Measurements from ENCODE around the gene KDM2B.

Gene KDM2B

DNA sequence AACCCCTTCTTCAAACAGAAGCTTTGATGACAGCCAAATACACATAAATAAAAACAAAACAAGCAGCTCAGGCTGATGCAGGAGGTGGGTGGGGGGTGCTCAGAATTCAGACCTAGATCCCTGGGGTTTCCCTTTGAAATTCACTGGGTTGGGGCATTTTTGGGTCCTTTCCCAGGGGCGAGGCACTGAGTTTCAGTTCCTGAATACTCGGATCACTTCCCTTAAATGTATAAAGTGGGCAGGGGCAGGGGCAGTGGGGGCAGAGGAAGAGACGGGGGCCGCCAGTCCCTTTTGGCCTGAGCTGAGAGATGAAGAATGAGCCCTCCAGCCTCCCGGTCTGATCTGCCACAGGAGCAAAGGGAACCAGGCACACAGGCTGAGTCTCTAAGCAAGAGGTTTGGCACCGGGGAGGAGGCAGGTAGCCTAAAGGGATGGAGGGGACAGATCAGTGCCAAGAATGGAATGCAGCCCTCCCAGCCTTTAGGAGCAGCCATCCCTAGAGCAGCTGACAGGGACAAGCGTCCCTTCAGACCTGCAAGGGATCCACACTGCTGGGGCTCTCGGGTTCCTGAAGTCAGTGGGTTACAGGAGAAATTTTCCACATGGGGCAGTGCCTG is 20.3 kb downstream of the KDM2B start:
- no peak for DNase-seq

DNA sequence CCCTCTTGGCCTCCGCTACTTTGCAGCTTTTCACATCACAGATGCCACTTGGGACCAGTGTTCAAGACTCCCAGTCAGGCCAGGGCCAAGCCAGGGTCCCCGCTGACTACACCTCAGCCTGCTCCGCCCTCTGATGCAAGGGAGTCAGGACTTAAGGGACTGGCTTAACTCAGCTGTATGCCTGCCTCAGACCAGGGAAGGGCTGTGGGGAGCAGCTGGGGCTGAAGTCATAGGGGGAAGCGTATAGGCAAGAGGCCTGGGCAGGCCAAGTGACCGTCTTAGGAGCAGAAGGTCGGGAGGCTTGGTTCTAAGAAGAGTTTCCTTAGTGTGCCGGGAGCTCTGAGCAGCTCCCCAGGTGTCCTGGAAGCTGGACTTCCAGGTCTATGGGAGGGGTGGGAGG is 21.9 kb downstream of the KDM2B start:
- DNase-seq = no peak

DNA sequence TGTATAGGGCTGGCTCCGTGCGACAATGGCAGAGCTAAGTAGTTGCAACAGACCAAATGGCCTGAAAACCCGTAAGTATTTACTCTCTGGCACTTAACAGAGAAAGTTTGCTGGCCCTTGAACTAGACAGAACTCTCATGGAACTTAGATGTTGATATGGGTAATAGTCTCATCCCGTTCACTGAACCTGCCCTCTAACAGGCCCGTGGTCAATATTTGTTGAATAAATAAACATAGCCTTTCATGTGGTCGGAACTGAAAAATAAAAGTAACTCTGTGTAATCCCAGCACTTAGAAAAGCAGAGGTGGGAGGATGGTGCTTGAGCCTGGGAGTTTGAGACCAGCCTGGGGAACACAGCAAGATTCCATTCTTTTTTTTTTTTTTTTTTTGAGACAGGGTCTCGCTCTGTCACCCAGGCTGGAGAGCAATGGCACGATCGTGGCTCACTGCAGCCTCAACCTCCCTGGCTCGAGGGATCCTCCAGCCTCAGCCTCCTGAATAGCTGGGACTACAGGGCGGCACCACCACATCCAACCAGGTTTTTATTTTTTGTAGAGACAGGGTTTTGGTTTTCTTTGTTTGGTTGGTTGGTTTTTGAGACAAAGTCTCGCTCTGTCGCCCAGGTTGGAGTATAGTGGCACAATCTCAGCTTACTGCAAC is 29.7 kb downstream of the KDM2B start:
- DNase-seq = no peak

DNA sequence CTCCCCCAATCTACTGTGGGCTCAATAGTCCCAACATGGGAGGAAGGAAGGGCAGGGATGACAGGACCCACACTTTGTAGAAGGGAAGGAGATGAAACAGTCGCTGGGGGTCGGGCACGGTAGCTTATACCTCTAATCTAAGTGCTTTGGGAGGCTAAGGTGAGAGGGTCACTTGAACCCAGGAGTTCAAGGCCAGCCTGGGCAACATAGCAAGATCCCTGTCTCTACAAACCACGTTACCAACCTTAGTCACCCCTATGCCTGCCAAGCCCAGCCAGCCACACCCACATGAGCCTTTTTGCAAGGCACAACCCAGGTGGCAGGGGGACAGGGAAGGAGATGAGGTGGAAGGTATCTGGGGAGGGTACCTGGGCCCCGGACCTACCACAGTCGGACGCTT is 31.7 kb downstream of the KDM2B start:
- DNase-seq = no peak

DNA sequence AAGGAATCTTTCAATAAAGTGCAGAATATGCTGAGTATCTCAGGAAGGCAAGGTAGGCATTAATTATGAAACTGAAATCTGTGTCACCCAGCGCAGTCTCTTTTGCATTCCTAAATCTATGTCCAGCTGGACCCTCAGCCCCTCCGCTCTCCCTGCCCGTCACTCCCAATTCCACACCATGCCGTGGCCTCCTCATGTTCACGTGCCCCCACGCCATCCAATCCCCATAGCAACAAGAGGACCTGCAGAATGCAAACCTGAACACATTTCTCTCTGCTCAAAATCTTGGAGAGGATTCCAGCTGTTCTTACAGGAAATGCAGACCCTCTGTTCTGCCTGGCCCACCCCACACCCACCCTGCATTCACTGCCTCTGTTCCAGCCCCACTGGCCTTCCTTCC is 35.3 kb downstream of the KDM2B start:
- DNase-seq = no peak

DNA sequence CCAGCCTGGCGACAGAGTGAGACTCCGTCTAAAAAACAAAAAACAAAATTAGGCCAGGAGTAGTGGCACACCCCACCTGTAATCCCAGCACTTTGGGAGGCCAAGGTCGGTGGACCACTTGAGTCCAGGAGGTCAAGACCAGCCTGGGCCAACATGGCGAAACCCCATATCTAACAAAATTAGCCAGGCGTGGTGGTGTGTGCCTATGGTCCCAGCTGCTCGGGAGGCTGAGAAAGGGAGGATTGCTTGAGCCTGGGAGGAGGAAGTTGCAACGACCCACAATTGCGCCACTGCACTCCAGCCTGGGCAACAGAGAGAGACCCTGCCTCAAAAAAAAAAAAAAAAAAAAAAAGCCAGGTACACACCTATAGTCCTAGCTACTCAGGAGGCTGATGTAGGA is 37.0 kb downstream of the KDM2B start:
- DNase-seq = no peak

DNA sequence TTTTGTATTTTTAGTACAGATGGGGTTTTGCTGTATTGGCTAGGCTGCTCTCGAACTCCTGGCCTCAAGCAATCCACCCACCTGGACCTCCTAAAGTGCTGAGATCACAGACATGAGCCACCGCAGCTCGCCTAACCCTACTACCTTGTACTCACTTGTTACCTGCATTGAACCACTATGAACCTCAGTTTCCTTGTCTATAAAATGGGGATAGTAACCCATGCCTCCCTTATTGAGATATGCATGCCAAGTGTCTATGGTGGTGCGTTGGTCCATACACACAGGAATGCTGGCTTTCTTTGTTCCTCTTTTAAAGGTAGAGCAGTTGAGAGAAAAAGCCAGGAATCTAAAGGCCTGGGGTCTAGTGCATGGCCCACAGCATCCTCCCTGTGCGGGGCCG is 40.9 kb downstream of the KDM2B start:
- no peak for DNase-seq

DNA sequence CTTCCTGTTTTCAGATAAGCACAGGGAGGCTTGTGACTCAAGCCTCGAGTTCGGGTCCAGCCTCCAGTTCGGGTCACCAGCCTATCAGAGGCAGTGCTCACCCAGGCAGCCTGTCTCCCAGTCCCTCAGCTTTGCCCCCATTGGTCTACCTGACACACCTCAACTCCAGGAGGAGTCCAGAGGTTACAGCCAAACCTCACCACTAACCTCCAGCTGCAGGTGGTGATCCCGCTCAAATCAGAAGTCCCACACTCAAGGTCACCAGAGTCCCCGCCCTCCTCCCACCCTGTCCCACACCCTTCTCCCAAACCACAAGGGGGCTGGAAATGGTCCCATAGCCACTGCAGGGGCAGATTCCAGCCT is 42.1 kb downstream of the KDM2B start:
- no peak for DNase-seq

DNA sequence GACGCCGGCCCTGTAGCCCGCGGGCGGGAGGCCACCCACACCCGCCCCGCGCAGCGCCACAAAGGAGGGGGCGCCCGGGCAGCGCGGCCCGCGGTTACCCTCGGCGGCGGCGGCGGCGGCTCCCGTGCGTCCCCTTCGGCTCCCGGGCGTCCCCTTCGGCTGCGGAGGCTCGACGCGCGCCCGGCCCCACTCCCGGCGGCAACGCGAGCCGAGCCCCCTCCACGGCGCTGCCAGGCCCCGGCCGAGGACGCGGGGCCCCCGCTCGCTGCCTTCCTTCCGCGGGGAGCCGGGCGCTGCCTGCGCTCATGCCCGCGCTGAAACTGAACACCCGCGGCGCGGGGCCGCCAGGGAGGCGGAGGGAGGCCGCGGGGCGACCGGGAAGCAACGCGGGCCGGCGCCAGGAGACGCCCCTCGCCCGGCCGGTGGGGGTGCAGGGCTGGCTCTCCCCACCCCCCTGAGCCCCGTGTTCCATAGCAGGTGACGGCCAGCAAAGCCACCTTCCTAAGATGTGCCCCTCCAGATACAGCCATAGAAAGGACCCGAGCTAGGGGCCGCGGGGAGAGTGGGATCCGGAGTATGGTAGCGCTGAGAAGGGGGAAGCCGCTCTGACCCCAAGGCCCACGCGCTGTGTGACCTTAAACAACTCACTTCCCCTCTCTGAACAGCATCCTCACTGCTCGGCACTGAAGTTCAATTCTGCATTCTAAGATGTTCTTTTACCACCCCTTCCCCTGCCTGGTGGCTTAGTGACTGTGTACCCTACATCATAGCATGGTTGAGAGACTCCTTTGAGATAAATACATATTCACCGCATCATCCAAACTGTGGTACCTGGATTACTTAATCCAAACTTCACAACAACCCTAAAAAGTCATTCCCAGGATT is 42.8 kb downstream of the KDM2B start:
- no peak for DNase-seq

DNA sequence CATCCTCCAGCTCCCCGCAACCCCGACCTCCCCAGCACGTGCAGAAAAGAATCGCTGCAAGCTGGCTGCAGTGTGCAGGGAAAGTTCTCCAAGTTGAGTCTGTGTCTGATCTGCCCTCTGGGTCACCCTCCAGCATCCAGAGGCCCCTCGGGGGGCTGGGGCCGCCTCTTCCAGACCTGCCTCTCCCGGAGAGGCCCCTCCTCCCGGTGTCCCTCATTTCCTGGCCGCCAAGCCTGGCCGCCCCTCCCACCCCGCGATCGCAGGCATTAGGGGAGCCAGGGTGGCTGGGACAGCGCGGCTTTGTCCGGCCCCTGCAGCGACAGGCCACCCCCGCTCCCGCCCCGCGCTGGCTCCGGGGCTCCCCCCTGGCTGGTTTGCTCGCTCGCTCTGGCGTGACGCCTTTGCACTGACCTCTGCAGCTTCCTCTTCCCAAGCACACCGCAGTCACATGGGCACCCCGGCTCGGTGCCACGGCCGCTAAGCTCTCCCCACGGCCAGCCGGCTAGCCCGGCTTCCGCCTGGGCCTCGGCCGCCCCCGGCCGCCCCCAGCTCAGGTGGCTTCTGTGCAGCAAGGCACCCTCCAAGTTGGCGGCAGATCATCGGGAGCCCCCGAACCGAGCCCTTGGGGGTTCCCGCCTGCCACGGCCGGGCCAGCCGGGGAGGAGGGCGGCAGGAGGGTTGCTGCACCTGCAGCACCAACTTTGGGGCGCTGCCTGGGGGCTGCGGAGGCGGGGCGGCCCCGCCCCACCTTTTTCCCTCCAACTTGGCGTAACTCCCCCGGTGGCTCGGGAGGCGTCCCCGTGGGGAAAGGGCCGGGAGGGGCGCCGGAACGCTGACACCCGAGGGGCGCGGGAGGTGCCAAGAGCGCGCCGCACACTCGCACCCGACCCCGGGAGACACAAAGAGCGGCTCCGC is 43.7 kb downstream of the KDM2B start:
- peak; percentile 90 for DNase-seq

DNA sequence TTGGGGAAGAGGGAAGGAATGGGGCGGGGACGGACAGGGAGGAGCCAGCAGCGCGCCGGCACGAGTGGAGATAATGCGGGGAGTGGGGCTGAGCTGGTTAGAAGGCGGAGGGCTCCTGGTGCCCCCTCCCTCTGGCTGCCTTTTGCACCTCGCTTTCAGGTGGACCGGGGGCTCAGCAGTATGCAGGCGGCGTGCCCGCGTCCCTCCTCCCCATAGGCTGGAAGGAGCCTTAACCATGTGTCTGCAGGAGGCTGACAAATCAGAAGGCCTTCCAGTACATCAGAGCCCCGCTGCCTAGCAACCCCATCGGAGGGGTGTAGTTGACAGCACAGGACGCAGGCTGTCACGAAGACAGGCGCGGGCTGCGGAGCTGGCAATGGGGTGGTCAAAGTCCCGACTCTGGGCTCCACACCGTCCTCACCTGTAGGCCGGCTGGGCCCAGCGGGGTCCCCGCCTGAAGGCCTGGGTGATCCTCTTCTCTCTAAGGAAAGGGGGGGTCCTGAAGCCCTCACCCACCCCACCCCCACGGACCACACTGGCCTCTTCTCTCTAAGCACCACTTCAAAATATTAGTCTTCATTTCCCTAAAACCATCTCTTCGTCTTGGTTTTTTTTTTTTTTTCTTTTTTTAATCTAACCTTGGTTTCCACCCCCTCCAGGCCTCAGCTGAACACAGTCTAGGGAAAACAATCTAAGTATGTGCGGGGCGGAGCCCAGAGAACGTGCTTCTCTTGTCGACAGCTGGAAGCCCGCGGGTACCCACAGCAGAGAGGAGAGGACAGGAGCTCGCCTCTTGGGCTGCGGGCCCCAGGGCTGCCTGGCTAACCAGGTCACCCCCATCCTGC is 44.5 kb downstream of the KDM2B start:
- DNase-seq = peak; percentile 67

DNA sequence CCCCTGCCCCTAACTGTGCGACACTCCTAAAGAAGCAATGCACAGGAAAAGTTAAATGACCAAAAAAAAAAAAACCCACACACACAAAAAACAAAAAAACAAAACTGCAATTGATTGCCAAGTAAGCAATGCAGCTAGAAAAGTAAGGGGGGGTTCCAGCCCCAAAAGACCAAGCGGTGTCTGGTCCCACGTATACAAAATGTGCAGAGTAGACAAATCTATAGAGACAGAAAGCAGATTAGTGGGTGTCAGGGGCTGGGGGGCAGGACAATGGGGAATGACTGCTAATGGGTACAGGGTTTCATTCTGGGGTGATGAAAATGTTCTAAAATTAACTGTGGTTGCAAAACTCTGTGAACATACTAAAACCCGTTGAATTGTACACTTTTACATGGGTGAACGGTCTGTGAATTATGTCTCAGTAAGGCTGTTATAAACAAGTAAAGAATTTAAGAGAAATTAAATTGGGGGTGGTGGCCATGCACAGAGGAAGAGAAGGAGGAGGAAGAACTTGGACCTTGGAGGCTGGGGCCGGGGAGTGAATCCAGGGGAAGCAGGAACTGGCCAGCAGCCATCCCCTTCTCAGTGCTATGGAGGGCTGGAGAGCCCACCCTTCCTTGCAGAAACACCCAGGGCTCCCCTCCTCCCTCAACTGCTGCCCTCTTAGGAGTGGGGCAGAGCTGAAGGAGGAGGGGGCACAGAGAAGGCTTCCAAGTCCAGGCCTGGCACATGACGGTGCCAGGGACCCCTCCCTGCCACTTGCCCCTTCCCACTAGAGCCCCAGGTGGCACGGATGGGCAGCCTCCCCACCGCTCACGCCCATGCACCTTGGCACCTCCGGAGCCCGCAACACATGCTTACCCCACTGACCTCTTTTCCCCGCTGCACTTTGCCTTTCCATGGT is 45.4 kb downstream of the KDM2B start:
- DNase-seq = no peak

DNA sequence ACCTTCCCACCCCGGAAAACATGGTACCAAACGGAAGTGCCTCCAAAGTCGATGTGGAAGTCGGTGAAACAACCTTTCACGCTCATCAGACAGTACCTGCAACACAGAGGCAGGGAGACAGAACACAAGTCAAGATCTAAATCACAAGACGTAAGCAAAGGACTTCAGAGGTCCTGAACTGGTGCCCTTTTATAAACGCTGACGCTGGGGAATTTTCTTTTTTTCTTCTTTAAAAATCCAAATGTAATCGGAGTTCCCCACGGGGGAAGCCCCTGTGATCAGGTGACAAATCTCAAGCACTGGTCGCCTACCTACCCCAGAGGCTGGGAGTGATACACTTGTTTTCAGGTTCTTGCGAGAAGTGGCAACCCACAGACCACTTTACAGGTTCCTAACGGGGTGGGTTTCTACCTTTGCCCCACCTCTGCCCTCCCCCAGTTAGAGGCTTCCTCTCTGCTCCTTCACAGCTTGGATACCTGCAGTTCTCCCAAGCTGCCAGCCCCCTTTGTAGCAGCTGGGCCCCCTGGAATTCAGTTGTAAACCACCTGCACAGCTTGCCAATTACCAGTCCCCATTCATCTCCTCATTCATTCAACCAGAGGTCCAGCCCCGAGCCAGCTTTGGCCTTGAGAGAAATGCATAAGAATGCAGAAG is 46.2 kb downstream of the KDM2B start:
- DNase-seq = no peak

DNA sequence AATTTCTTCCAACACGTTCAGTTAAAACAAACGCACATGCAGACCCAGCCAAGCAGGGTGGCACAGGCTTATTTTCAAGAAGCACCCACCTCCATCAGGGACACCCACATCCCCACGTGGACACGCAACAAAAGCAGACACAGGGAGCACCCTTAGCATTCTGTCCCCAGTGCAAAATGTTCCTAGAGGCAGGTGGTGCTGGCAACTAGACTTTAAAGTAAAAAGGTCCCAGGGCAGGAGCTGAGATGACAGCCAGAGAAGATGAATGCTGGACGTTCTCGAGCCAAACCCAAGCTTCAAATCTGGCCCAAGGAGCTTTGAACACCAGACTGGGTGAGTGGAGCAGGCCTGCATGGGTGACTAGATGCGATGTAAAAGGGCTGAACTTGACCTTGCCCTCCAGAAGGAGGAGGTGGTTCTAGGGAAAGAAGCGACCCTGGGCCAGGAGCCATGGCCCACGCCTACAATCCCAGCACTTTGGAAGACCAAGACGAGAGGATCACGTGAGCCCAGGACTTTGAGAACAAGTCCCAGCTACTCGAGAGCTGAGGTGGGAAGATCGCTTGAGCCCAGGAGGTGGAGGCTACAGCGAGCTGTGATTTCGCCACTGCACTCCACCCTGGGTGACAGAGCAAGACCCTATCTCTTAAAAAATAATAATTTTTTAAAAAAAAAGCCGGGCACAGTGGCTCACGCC is 47.3 kb downstream of the KDM2B start:
- no peak for DNase-seq

DNA sequence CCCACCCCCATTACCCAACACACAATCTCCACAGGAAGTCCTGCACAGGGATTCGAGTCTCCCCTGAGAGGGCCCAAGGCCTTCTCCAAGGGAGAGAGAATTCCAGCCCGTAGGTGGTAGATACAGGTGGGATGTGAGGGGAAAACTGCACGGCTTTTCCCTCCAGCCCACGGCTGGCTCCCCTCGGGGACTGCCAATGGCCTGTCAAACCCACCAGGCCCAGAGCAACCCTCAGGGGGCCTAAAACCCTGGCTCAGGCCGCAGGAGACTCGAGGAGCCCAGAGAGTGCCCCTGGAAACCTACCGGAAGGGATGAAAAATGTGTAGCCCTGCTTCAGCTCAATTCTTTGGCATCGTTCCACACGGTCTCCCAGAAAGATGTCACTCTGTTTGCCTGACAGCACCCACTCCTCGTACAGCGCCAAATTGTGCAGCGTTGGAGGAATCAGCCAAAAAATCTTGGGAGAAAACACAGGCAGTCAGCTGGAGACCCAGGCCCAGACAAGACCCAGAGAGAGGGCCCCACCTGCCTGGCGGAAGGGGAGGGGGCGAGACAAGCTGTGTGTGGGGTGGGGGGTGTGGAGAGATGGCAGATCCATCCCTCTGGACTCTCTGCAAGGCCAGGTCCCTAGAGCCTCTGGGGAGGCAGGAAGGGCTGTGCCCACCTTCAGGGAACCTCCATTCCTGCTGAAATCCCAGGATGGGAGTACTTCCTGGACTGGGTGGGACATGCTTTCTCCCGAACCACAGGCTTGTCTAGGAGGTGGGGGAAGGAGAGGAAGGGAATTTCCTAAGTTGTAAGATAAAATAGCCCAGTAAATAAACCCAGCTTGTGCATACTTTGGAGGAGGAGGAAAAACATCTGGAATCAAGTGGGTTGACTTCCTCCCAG is 48.1 kb downstream of the KDM2B start:
- no peak for DNase-seq

DNA sequence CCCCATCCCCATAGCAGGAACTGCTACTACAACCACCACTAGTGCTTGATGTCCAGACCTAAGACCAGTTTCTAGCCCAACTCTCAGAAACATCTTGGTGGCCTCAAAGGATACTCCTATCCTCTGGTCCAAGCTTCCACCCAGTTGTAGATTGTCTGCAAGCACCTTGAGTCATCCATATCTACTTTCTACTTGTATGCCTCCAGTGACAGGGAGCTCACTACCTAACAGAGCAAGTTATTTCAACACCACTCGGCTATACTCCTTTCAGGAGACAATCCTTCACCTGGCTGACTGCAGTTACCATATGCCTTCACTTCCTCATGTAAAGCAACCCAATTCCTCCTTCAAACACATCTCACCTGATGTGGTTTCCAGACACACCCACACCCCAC is 49.5 kb downstream of the KDM2B start:
- DNase-seq = no peak

DNA sequence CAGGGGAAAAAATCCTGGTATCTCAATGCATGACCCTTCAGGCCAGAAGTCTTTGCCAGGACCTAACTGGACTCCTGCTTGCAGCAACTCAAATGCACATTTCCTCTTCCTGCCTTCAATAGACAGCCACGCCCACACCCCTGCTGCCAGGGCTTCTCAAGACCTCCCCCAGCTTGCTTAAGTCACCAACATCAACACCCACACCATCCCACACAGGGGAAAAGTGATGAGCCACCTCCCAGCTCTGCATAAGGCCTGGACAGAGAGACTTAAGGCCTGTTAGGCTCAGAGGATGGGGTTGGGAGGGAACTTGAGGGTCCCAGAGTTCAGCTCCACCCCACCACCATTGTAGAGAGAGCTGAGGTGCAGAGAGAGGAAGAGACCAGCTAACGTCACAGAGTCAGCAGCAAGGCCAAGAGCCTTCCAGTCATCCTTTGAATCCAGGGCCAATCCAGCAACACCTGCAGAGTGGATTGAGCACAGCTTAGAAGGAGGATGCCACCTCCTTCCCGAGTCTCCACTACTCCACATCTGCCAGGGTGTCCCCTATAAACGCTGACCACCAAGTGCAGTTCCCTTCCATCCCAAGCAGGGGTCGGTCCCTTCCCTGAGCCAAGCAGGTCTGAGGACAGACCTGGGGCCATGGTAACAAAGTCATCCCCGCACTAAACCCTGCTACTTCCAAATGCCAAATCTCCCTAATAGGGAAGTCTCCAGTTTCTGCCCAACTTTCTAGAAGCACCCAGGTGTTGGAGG is 50.0 kb downstream of the KDM2B start:
- DNase-seq = no peak

DNA sequence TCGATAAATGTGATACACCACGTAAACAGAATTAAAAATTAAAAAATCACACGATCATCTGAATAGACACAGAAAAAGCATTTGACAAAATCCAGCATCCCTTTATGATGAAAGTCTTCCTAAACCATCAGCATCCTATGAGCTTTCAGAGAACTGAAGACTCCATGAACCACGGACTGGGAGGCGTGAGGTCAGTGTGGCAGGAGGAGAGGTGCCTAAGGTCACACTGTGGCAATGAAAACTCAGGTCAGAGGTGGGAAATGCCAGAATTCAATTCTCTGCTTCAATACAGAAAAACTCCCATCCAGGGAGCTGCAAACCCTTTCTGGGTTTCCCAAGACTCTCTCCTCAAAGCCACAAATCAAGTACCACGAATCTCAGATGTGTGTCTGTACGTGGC is 51.6 kb downstream of the KDM2B start:
- no peak for DNase-seq

Measured in midbrain (tissue), 1 donor.